ENCODE measurements around the gene IFRD2. TPM values are rescaled to one million over a fixed set of nuclear protein-coding genes. Genes with fewer than 3 reads are reported as not detected.
"Not testable (repeated sequence)": the region's sequence is repeated elsewhere in the genome, so short reads cannot be mapped to it uniquely, and the experiment has no call there.

The IFRD2 gene
- total and polyA plus RNA-seq, 9 of the 15 experiments (the other 6 are each of a cell fraction or from before 2014, with no cell fraction given) = 30.5 to 115 (median 52.8) TPM

DNA sequence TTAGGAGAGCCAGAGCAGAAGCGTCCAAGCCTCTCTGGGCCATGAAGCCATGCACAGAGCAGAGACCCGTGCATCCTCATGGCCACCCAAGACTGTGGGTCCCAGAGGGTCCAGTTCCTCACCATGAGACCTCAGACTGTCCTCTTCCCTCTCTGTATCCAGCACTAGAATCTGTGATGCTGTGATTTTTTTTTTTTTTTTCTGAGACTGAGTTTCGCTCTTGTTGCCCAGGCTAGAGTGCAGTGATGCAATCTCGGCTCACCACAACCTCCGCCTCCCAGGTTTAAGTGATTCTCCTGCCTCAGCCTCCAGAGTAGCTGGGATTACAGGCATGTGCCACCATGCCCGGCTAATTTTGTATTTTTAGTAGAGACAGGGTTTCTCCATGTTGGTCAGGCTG is 47.4 kb downstream of the IFRD2 start:
- 80% methylated on average over 5 of the region's 6 CpGs for WGBS (ENCODE audit: insufficient coverage, low coverage, missing lambda C conversion rate)
- TF ChIP-seq, protein P1, sequence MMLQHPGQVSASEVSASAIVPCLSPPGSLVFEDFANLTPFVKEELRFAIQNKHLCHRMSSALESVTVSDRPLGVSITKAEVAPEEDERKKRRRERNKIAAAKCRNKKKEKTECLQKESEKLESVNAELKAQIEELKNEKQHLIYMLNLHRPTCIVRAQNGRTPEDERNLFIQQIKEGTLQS (IDR thresholded peaks at IDR 0.05) = peak; percentile 29; the same call in 1 of the 2 replicates
- TF ChIP-seq, protein P1 (CRISPR knock-in tag; conservative IDR thresholded peaks at IDR 0.05) = not testable (repeated sequence)
- H3K9me3 ChIP-seq (replicated peaks; ENCODE audit: control insufficient read depth, insufficient read depth, low read depth, low read length); H3K36me3 ChIP-seq (ENCODE audit: control insufficient read depth, insufficient read depth, low read length); in situ Hi-C loops (cut with MboI); H3K27ac ChIP-seq (ENCODE audit: extremely low read depth, low read depth, low read length); H3K27me3 ChIP-seq (ENCODE audit: control insufficient read depth in 2 of 2, insufficient read depth in 2 of 2, low read length in 2 of 2); ATAC-seq; DNase-seq (ENCODE audit: extremely low read depth in 1 of 4, low spot score in 3 of 4); intact Hi-C loops (cut with micrococcal nuclease); H2AFZ ChIP-seq (ENCODE audit: low read depth, low read length); H4K20me1 ChIP-seq (replicated peaks; ENCODE audit: control insufficient read depth, insufficient read depth, low read length); H3K4me3 ChIP-seq; BruUV-seq (replicated peaks); H3K4me2 ChIP-seq (ENCODE audit: insufficient read depth, low read length); FAIRE-seq; H3K9me1 ChIP-seq (ENCODE audit: control insufficient read depth, insufficient read depth, low read length); TF ChIP-seq CEBPG (CRISPR knock-in tag; IDR thresholded peaks at IDR 0.05): not testable (repeated sequence)
- TF ChIP-seq CEBPG (tag; conservative IDR thresholded peaks at IDR 0.05 in 1 of 2, IDR thresholded peaks at IDR 0.05 in 1 of 2) = 0 out of 4 replicates have a peak, but pooled peaks of 1 of the 2 experiments have one; percentile 13
- ChIA-PET POLR2A (interaction anchor here (1.0 kb wide), 1 partner anchor 320 kb away, joined by 3 read pairs; no protein-coding TSS in a partner anchor), CTCF (ENCODE audit: low intra/inter-chr PET ratio) (interaction anchor here (2.7 kb wide), 1 partner anchor 17 kb away, joined by 26 read pairs; no protein-coding TSS in a partner anchor)
- peaks cover 42 to 51% of the 10 kb centered on the region in 2 experiments for H3K4me1 ChIP-seq (replicated peaks in 1 of 2; ENCODE audit: control insufficient read depth in 2 of 2, insufficient read depth in 2 of 2, low read length in 2 of 2)
- H3K9ac ChIP-seq (ENCODE audit: insufficient read depth in 1 of 2, low read depth in 2 of 2, low read length in 2 of 2) = peak overlapping the region in 1 of 2 experiments; percentile 7; a peak in 1 of 4 replicates
- peaks cover 29% of the 10 kb centered on the region for H3K79me2 ChIP-seq (ENCODE audit: control insufficient read depth, insufficient read depth, low read length)

DNA sequence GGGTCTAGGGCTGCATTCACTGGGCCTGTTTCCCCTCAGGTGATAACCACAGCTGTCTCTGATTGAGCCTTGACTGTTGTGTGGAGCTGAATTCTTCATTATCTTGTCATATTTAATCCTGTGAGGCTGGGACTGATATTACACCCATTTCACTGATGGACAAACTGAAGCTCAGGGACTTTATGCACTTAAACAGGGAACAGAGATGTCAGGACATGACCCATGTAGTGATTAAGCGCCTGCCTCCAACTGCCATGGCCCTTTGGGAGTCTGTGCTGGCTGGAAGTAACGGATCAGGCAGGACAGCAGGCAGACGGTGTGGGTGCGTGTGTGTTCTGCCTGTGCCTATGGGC is 48.7 kb downstream of the IFRD2 start:
- intact Hi-C loops (cut with micrococcal nuclease) = no loop called here
- Histone ChIP-seq H3K9ac (ENCODE audit: insufficient read depth in 1 of 2, low read depth in 2 of 2, low read length in 2 of 2) (no peak overlapping the region), H3K9me1 (ENCODE audit: control insufficient read depth, insufficient read depth, low read length) (no peaks in the 10 kb centered on the region), H3K4me3 (no peak overlapping the region), H3K9me3 (replicated peaks; ENCODE audit: control insufficient read depth, insufficient read depth, low read depth, low read length) (no peaks in the 10 kb centered on the region), H3K27ac (ENCODE audit: extremely low read depth, low read depth, low read length) (peak overlapping the region; percentile 56; the same call in 2 of the 3 replicates), H3K36me3 (ENCODE audit: control insufficient read depth, insufficient read depth, low read length) (peaks cover 7% of the 10 kb centered on the region; the same call in 1 of the 3 replicates), H3K4me2 (ENCODE audit: insufficient read depth, low read length) (no peak overlapping the region), H3K27me3 (ENCODE audit: control insufficient read depth in 2 of 2, insufficient read depth in 2 of 2, low read length in 2 of 2) (no peaks in the 10 kb centered on the region), H4K20me1 (replicated peaks; ENCODE audit: control insufficient read depth, insufficient read depth, low read length) (no peaks in the 10 kb centered on the region), H3K79me2 (ENCODE audit: control insufficient read depth, insufficient read depth, low read length) (peaks cover 35% of the 10 kb centered on the region), H2AFZ (ENCODE audit: low read depth, low read length) (no peak overlapping the region), H3K4me1 (replicated peaks in 1 of 2; ENCODE audit: control insufficient read depth in 2 of 2, insufficient read depth in 2 of 2, low read length in 2 of 2) (peaks cover 42 to 55% of the 10 kb centered on the region in 2 experiments)
- in situ Hi-C loops (cut with MboI) = no loop called here
- no peak for DNase-seq (ENCODE audit: extremely low read depth in 1 of 4, low spot score in 3 of 4)
- no TSS peak for BruUV-seq (replicated peaks)
- 100% methylated on average over 3 of the region's 4 CpGs for WGBS (ENCODE audit: insufficient coverage, low coverage, missing lambda C conversion rate)
- ATAC-seq = no peak
- POLR2A ChIA-PET = interaction anchor here (1.1 kb wide), 2 partner anchors 28 to 457 kb away, joined by 3 to 4 read pairs; partner anchors contain the start of gene IP6K1
- no peak for FAIRE-seq
- CTCF ChIA-PET (ENCODE audit: low intra/inter-chr PET ratio) = no interaction called here
- TF ChIP-seq BACH1 (tag; IDR thresholded peaks at IDR 0.05) = no peak
- TF ChIP-seq, protein P2, sequence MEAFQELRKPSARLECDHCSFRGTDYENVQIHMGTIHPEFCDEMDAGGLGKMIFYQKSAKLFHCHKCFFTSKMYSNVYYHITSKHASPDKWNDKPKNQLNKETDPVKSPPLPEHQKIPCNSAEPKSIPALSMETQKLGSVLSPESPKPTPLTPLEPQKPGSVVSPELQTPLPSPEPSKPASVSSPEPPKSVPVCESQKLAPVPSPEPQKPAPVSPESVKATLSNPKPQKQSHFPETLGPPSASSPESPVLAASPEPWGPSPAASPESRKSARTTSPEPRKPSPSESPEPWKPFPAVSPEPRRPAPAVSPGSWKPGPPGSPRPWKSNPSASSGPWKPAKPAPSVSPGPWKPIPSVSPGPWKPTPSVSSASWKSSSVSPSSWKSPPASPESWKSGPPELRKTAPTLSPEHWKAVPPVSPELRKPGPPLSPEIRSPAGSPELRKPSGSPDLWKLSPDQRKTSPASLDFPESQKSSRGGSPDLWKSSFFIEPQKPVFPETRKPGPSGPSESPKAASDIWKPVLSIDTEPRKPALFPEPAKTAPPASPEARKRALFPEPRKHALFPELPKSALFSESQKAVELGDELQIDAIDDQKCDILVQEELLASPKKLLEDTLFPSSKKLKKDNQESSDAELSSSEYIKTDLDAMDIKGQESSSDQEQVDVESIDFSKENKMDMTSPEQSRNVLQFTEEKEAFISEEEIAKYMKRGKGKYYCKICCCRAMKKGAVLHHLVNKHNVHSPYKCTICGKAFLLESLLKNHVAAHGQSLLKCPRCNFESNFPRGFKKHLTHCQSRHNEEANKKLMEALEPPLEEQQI (IDR thresholded peaks at IDR 0.05) = no peak
- no peak for TF ChIP-seq RBBP5 (IDR thresholded peaks at IDR 0.05; ENCODE audit: borderline replicate concordance, insufficient read depth, low read length, poor library complexity, severe bottlenecking)
- no peak for TF ChIP-seq NCOA2 (IDR thresholded peaks at IDR 0.05; ENCODE audit: partially characterized antibody in 2 of 2)
- no peak for TF ChIP-seq YBX1 (IDR thresholded peaks at IDR 0.05)
- TF ChIP-seq ADNP (tag; IDR thresholded peaks at IDR 0.05) = 0 out of 2 replicates have a peak, but pooled peaks have one; percentile 26
- peak; percentile 91 for TF ChIP-seq RBM25 (IDR thresholded peaks at IDR 0.05; ENCODE audit: low read depth, low read length, severe bottlenecking)
- no peak for TF ChIP-seq EP300 (IDR thresholded peaks at IDR 0.05; ENCODE audit: low read length)
- no peak for TF ChIP-seq FOS (IDR thresholded peaks at IDR 0.05; ENCODE audit: extremely low read depth, insufficient read length)
